HG03064 (cell line): Measurements from ENCODE around the gene KRTAP4-9.
"Not testable (repeated sequence)": the region's sequence is repeated elsewhere in the genome, so short reads cannot be mapped to it uniquely, and the experiment has no call there.

Source experiments
- ATAC-seq: cut with Tn5 transposase; IDR thresholded peaks from one replicate; pipeline ENCODE4 v1.9.1; 2021; ENCODE audit warnings: low read depth; ENCODE audit not compliant: unreplicated experiment

The KRTAP4-9 gene

DNA sequence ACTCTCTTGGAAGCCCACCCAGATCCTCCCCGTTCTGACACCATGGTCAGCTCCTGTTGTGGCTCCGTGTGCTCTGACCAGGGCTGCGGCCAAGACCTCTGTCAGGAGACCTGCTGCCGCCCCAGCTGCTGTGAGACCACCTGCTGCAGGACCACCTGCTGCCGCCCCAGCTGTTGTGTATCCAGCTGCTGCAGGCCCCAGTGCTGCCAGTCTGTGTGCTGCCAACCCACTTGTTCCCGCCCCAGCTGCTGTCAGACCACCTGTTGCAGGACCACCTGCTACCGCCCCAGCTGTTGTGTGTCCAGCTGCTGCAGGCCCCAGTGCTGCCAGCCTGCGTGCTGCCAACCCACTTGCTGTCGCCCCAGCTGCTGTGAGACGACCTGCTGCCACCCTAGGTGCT lies at the start of gene KRTAP4-9:
Gene KRTAP4-9, plus strand, starts transcription at position 43 of the 400 bp plus-strand sequence. Its CDS starts 0 bp downstream, at position 43.
- not testable (repeated sequence) for ATAC-seq

DNA sequence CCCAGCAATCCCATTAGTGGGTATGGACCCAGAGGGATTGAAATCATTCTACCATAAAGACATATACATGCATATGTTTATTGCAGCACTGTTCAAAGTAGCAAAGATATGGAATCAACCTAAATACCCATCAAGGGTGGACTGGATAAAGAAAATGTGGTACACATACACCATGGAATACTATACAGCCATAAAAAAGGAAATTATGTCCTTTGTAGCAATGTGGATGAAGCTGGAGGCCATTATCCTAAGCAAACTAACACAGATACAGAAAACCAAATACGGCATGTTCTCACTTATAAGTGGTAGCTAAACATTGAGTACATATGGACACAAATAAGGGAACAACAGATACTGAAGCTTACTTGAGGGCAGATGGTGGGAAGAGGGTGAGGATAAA lies 47.6 kb upstream of the KRTAP4-9 start:
- ATAC-seq, result no peak

DNA sequence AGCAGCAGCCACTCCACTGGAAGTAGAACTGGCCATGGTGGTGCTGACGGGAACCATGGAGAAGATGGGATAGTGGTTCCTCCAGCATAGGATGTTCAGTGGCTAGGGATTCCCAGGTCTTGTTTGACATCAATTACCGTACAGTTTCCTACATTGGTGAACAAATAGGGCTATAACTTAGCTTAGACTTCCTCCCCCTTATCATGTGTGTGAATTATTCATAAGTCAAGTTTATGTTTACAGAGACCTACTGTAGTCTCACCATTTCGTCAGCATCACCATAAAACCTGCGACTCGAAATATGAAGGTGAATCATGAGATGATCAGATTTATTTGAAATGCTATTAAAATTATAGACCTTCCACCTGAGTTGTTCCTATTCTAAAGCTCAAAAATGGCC lies 46.4 kb upstream of the KRTAP4-9 start:
- no peak for ATAC-seq

DNA sequence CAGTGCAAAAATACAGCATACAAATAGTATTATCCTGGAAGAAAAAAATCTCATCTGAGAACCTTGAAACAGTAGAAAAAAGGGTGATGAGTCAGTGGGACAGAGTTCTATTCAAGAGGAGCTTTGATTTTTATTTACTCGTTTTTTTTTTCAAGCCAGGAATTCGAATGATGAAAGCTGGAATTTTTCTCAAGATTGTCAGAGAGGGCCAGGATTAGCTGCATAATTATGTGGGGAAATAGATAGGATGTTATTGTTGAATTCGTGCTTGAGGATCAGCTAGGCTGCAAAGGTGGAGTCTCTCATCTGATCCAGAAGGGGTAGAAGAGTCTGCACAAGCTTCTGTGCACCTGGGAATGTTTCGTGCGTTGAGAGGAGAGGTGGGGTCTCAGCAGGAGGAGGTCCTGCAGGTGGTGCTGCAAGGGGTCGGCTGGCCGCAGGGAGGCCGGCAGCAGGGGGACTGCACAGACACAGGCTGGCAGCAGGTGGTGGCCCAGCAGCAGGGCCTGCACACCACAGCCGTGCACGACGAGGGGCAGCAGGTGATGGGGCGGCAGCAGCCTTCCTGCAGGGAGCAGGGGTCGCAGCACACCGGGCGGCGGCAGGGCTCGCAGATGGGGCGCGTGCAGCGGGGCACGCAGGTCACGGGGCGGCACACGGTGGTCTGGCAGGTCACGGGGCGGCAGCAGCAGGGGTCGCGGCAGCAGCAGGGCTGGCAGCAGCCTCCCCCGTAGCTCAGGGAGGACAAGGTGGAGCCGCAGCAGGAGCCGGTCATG lies 45.7 kb upstream of the KRTAP4-9 start:
- not testable (repeated sequence) for ATAC-seq

DNA sequence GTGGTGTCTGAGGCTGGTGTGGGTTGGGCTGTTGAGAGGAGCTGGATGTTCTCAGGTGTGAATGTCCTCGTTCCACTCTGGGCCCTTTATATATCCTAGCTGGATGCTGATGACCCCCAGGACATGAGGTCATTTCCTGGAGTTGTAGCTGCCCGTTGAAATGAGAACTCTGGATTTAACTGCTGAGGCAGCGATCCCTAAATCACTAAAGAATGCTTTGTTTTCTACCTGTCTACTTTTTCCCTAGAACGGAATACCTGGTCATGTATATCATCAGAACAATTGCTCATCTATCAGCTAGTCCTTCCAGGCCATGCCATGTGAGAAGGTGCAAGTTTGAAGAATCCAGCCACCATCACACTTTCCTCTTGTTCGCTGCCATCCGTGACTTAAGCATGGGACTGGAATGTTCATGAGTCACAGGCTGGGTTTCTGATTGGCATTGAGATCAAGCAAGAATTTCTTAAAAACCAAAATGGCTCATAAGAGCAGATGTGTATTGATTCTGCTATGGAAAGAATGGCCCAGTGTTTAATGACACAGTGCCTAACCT lies 45.1 kb upstream of the KRTAP4-9 start, which contains the start of gene KRTAP2-3:
Gene KRTAP2-3, minus strand, starts transcription at position 63 of the 553 bp plus-strand sequence. CDS start 64 bp downstream, outside the sequence.
- ATAC-seq, result no peak

DNA sequence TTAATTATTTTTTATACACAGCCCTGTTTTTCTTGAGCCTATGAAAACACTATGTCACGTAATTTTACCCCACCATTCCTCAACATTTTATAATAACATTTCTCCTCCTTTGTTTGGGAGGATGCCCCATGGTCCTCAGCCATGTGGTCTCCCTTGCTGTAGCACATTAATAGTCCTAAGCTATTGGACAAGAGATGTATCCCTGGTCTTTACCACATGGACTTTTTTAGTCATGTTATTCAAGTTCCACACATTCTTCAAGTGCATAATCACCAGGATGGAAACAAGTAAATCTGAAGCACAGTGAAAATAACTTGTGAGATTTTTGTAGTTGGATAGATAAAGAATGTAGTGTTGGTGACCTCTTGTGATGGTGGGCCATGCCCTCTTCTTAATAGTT lies 43.2 kb upstream of the KRTAP4-9 start:
- ATAC-seq, result no peak

DNA sequence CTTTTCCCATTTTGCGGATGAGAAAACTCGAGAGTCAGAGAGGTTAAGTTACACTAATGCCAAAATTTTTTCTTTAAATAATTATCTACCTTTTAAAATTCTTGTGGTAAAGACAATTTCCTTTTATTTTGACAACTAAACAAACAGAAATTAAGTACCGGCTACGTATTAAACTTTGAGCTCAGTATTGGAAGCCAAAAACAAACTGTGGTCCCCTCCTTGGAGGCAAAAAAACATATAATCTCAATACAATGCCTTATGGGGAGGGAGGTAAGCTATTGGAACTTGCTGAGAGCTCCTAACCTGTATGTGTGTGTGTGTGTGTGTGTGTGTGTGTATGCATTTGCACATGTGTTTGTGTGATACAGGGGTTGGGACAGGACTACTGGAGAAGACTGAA lies 41.7 kb upstream of the KRTAP4-9 start:
- no peak for ATAC-seq

DNA sequence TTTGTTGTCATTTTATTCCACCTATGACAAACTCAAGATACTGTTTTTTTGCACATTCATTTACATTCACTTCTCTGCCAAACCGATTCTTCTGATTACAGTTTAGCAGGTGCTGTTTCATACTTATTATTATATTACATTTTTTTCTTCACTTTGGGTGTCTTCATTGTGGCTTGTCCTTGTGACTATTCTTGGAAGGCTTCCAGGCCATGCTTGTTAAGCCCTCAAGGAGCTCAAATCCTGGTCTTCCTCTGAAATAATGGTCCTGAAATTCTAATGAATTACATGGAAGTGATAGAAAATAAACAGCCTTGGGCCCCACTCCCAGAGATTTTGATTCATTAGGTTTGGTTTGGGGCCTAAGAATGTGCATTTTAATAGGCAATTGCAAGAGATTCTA lies 40.9 kb upstream of the KRTAP4-9 start:
- no peak for ATAC-seq

DNA sequence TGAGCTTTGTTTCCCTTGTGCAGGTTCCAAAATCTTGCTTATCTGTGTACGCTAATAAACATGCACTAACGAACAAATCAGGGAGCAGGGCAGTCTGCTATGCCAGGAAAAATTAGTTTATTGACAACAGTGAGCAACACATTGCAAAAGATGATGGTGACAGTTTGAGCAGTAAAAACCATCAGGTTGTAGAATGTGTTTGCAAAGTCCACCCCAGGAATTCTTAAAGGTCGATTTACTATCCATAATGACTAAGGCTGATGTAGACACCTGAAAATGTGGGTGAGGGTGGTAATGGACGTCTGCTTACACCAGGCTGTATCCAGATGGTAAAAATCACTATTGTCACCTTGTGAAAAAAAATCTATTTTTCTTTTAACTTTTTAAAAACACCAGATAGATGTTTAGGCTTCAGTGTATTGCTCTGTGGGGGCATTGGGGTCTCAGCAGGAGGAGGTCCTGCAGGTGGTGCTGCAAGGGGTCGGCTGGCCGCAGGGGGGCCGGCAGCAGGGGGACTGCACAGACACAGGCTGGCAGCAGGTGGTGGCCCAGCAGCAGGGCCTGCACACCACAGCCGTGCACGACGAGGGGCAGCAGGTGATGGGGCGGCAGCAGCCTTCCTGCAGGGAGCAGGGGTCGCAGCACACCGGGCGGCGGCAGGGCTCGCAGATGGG lies 40.0 kb upstream of the KRTAP4-9 start:
- ATAC-seq, result not testable (repeated sequence)

DNA sequence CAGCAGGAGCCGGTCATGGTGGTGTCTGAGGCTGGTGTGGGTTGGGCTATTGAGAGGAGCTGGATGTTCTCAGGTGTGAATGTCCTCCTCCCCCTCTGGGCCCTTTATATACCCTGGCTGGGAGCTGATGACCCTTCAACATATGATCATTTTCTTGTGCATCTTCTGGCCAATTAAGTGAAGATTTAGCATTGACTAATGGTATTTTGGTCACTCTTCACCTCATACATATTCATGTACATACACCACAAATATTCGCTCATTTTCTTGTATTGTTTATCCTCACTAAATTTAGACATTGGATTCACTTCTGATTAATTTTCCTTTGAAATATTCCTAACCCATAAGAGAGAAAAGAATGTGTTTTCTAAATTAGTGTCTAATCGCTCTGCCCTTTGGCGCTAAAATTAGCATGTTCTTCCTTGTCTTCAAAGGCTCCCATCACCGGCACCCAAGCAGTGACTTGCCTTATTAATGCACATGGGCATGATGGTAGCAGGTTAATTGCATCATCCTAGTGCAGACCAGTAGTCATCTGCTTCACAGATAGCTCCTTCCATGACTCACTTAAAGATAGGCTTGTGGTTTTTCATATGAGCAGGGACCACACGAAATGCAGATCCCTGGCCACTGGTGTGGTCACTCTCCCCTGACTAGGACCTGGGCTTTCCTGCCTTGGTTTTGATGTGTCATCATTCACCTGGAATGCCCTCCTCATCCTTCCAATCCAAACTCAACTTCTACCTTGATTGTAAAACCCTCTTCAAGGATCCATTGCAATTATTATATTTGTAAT lies 39.2 kb upstream of the KRTAP4-9 start, which contains the start of gene KRTAP2-4:
Gene KRTAP2-4, minus strand, starts transcription at position 51 of the 796 bp plus-strand sequence. Its CDS starts 34 bp downstream, at position 17.
- ATAC-seq, result no peak

DNA sequence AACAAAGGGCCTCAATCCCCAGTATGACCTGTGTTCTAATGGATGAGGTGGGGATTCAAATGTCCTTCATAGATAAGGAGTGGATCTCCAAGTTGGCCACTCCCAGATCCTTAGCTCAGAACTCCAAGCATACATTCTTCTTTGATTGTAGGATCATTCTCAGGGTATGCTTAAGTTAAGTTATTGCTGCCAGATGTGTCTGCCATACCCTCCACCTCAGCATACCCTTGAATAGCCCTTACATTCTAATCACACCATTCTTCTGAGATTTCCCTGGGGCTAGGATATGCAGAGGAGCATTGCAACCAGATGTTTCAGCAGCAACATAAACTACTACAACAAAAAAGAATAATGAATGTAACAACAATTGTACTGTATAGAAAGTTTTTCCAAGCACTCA lies 37.9 kb upstream of the KRTAP4-9 start:
- no peak for ATAC-seq

DNA sequence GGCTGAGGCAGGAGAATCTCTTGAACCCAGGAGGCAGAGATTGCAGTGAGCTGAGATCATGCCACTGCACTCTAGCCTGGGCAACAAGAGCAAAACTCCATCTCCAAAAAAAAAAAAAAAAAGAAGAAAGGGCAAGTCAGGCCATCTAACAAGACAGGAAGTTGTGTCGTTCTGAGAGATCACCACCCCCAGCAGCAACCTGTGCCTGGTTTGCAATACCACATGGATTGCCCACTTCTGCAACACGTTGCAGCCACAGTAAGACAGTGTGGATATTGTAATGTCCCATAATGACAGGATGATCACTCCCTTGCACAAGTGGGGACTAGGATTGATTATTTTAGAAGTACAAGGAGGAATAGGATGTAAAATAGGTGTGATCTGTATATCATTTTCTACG lies 36.2 kb upstream of the KRTAP4-9 start:
- no peak for ATAC-seq

DNA sequence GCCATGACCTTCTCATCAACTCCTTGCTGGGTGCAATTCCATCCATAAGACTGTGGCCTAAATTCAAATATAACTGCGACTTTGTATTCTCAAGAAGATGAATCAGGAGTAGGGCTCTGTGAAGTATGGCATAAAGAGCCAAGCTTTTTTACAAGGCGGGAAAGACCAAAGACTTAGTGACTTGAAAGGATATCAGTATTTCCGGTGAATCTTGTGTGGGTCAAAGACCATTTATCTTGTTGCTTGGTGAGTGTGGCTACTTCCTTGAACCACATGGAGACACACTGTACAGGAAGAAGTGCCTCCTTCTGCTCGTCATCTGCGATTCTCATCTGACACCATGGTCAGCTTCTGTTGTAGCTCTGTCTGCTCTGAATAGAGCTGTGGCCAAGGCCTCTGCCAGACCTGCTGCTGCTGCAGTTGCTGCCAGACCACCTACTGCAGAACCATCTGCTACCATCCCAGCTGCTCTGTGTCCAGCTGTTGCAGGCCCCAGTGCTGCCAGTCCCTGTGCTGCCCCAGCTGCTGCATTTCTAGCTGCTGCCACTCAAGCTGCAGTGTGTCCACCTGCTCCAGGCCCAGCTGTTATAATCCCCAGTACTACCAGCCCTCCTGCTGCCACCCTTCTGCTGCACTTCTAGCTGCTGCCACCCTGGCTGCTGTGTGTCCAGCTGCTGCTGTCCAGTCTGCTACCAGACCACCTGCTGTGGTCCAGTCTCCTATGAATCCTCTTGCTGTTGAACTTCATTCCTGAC lies 33.4 kb upstream of the KRTAP4-9 start:
- ATAC-seq, result no peak

DNA sequence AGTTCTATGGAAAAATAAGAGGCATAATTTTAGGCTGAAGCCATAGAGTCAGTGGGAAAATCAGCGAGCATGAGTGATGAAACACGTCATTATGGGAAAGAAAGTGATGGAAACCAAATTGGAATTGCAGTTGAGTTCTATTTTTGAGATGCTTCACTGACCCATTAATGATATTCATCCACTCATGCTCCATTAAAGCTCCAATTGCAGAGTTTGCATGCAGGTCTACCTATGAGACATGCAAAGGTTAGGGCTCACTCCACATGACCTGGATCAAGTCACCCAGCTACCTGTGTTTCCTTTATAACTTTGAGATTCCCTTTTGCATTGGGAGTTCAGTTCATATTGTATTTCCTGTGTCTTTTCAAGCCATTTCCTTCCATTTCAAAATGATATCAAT lies 31.5 kb upstream of the KRTAP4-9 start:
- no peak for ATAC-seq

DNA sequence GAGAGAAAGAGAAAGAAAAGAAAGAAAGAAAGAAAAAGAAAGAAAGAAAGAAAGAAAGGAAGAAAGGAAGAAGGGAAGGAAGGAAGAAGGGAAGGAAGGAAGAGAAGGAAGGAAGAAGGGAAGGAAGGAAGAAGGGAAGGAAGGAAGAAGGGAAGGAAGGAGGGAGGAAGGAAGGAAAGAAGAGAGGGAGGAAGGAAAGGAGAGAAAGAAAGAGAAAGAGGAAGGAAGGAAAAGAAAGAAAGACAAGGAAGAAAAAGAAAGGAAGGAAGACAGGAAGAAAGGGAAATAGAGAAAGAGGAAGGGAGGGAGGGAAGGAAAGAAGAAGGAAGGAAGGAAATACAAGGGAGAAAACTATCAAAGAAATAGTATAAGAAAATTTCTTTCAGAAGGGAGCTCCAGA lies 28.4 kb upstream of the KRTAP4-9 start:
- no peak for ATAC-seq

DNA sequence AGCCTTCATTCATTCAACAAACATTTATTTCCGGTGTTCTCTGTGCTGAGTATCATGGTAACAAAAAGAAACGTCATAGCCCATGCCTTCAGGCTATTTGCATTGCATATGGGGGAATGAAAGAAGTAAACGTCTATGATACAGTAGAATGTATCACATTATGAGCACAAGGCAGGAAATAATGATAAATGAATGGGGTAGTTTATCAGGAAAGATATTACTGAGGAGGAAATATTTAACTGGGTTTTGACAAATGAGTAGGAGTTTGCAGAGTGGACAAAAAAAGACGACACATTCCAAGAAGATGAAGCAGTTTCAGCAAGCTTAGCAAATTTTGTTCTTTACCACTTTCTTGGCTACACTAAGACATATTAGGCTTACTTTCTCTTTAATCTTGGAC lies 22.6 kb upstream of the KRTAP4-9 start:
- ATAC-seq, result no peak

DNA sequence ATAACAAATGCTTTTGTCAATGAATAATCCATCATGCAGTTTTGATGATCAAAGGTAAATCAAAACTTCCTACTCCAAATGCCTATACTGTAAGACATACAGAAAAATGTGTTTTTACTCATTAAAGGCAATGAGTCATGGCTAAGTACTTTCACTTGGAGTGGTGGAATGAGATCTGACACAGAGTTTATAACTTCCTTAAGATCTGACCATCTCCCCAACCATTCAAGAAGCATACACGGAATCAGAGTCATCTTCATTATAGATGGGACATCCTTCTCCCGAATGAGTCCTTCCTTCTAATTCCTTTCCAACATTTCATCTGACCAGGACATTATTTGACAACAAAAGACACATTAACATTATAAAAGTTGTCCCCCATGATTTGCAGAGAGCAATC lies 21.8 kb upstream of the KRTAP4-9 start:
- not testable (repeated sequence) for ATAC-seq

DNA sequence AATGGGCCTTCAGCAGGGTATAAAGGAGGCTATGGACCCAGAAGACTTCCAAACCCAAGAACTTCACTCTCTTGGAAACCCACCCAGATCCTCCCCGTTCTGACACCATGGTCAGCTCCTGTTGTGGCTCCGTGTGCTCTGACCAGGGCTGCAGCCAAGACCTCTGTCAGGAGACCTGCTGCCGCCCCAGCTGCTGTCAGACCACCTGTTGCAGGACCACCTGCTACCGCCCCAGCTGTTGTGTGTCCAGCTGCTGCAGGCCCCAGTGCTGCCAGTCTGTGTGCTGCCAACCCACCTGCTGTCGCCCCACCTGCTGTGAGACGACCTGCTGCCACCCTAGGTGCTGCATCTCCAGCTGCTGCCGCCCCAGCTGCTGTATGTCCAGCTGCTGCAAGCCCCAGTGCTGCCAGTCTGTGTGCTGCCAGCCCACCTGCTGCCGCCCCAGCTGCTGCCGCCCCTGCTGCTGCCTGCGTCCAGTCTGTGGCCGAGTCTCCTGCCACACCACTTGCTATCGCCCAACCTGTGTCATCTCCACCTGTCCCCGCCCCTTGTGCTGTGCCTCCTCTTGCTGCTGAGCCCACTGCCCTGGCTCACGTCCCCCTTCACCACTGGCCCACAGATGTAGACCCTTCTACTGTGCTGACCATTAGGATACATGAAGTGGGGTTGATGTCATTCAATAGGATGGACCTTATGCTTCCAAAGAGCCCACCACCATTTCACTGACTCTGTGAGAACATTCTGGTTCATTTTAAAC lies 20.9 kb upstream of the KRTAP4-9 start, which contains the start of gene KRTAP4-7:
Gene KRTAP4-7, plus strand, starts transcription at position 51 of the 757 bp plus-strand sequence. Its CDS starts 57 bp downstream, at position 108.
- ATAC-seq, result not testable (repeated sequence)

DNA sequence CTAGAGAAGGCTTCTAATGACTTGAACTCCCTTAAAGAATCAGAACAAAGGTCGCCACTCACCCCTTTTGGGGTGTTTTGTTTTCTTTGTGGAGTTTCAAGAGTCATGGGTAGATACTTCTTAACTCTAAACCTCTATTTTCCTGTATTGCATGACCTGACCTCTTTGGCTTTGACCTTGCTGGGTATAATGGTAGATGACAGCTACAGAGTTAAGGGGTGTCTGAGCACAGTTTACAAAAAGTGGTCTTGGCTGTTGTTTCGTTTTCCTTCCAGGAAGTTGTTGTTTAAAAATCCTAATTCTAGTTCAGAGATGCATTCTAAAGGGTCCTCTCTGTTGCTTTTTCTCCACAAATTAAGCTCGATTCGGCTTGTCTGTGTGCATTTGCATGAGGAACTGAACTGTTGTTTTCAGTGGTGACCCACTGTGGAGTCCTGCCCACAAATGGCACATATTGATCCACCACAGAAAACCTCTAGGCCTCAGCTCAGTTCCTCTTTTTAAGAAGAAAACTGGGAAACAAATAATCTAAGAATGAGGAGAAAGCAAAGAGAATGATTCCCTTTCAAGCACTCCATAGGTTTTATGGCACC lies 16.3 kb upstream of the KRTAP4-9 start:
- ATAC-seq, result not testable (repeated sequence)
